Measurements from ENCODE around the gene SLC25A14. TPM values are rescaled to one million over a fixed set of nuclear protein-coding genes. Genes with fewer than 3 reads are reported as not detected.

Gene SLC25A14
- total RNA-seq, 6 donors from 2014 or later = 7.6 to 16.1 (median 8.3) TPM

- no peak for TF ChIP-seq EP300 (IDR thresholded peaks at IDR 0.05)
- no peak for TF ChIP-seq POLR2AphosphoS5 (IDR thresholded peaks at IDR 0.05)
- TF ChIP-seq, protein P1, sequence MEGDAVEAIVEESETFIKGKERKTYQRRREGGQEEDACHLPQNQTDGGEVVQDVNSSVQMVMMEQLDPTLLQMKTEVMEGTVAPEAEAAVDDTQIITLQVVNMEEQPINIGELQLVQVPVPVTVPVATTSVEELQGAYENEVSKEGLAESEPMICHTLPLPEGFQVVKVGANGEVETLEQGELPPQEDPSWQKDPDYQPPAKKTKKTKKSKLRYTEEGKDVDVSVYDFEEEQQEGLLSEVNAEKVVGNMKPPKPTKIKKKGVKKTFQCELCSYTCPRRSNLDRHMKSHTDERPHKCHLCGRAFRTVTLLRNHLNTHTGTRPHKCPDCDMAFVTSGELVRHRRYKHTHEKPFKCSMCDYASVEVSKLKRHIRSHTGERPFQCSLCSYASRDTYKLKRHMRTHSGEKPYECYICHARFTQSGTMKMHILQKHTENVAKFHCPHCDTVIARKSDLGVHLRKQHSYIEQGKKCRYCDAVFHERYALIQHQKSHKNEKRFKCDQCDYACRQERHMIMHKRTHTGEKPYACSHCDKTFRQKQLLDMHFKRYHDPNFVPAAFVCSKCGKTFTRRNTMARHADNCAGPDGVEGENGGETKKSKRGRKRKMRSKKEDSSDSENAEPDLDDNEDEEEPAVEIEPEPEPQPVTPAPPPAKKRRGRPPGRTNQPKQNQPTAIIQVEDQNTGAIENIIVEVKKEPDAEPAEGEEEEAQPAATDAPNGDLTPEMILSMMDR (IDR thresholded peaks at IDR 0.05) = no peak
- no peak for TF ChIP-seq POLR2A (IDR thresholded peaks at IDR 0.05)
- H3K4me1 ChIP-seq = no peaks in the 10 kb centered on the region
- no peak overlapping the region for H3K4me3 ChIP-seq
- no peaks in the 10 kb centered on the region for H3K36me3 ChIP-seq
- ATAC-seq (ENCODE audit: low FRiP score in 2 of 2) = no peak
- WGBS, 2 donors = 64 to 76% methylated on average over 5 of the region's 5 CpGs
- no peaks in the 10 kb centered on the region for H3K27me3 ChIP-seq
- no peak overlapping the region for H3K27ac ChIP-seq
- no peaks in the 10 kb centered on the region for H3K9me3 ChIP-seq
- DNase-seq = no peak
These were observed 46.7 kb downstream of the SLC25A14 start for GRCh38 chrX:130386408-130386808.

- ATAC-seq (ENCODE audit: low FRiP score in 2 of 2) = no peak
These were observed 53.8 kb downstream of the SLC25A14 start for GRCh38 chrX:130393451-130394074.

DNA sequence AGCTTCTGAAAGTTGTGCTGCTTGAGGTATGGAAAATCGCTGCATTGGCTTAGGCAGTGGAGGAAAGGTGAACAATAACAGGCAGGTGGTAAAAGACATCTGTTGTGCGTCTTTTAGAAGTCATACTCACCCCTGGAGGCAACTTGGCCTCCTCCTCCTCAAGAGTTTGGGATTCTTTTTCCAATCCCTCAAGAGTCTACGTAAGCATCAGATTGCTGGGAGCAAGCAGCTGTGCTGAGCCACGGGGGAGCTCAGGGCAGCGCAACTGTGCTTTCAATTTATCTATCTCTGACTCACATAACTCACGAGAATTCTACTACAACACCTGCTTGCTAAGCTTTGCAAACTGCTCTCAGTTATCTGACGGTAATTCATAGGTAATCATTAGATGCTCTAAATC is 55.6 kb downstream of the SLC25A14 start:
- no peaks in the 10 kb centered on the region for H3K9me3 ChIP-seq
- no peaks in the 10 kb centered on the region for H3K27me3 ChIP-seq
- H3K36me3 ChIP-seq = no peaks in the 10 kb centered on the region
- no peaks in the 10 kb centered on the region for H3K4me1 ChIP-seq
- no peak overlapping the region for H3K27ac ChIP-seq
- ATAC-seq (ENCODE audit: low FRiP score in 2 of 2) (no peak), DNase-seq (no peak)
- WGBS, 2 donors = 59 to 74% methylated on average over 6 to 7 of the region's 7 CpGs
- TF ChIP-seq, protein P1 (IDR thresholded peaks at IDR 0.05) = no peak
- no peak for TF ChIP-seq POLR2A (IDR thresholded peaks at IDR 0.05)
- no peak for TF ChIP-seq POLR2AphosphoS5 (IDR thresholded peaks at IDR 0.05)
- TF ChIP-seq EP300 (IDR thresholded peaks at IDR 0.05) = no peak
- no peak overlapping the region for H3K4me3 ChIP-seq

More at GRCh38 chrX:130393451-130394074, 53.8 kb downstream of the SLC25A14 start:
- Histone ChIP-seq H3K36me3 (no peaks in the 10 kb centered on the region), H3K4me3 (no peak overlapping the region), H3K4me1 (no peaks in the 10 kb centered on the region), H3K27me3 (no peaks in the 10 kb centered on the region), H3K27ac (no peak overlapping the region), H3K9me3 (no peaks in the 10 kb centered on the region)
- no peak for TF ChIP-seq POLR2A (IDR thresholded peaks at IDR 0.05)
- TF ChIP-seq, protein P1 (IDR thresholded peaks at IDR 0.05) = peak in 4 of 6 experiments; percentile 18 to 41 (median 30)
- no peak for DNase-seq
- WGBS, 2 donors = 44 to 82% methylated on average over 2 to 5 of the region's 5 CpGs

DNA sequence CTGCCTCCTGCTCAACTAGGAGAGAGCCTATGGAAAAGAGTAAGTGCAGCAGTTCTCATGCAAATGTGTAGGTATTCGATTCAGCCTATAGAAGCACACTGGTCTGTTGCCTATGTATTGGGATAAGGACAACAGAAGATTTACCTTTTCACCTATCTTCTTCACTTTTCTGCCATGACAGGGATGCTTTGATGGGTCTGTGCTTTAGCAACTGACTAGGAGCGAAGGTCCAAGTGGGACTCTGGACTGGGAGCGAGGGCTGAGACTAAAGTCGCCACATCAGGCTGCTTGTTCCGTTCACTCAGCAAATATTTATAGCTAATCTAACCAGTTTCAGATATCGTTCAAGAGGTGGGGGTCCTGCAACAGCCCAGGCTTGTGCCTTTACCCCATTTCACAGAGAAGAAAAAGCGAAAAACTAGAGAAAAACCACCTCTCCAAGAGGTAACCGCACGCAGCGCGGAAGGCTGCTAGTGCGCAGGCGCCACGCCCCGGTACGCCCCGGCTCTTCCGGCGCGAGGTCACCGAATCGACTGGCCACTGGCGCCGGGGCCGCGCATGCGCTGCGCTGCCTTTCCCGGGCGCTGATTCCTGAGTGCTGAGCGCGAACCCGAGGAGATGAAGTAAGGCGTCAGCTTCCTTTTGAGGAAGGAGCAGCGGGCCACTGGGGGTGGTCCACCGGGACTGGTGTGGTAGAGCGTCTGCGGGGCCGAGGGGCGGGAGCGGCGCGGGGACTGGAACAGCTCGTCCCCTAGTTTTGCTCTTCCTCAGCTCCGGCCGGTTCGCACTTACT is 61.9 kb downstream of the SLC25A14 start, which contains the start of gene RBMX2:
Gene RBMX2 (plus strand): TSS at position 573 of the 793 bp plus-strand sequence. CDS start 46 bp downstream, at position 619.
- H3K36me3 ChIP-seq = peaks cover 0 to 15% (median 0%) of the 10 kb centered on the region in 4 donors
- no peaks in the 10 kb centered on the region for H3K27me3 ChIP-seq
- peak within 1 kb of the TSS; percentile 1 to 72 (median 59) for H3K4me3 ChIP-seq
- peak; percentile 75 to 95 for DNase-seq
- no peaks in the 10 kb centered on the region for H3K9me3 ChIP-seq
- peak; percentile 86 to 99 for ATAC-seq (ENCODE audit: low FRiP score in 2 of 2)
- 0 to 41% methylated on average over 5 to 46 of the region's 47 CpGs for WGBS, 2 donors
- H3K27ac ChIP-seq = peak within 1 kb of the TSS; percentile 69 to 84 (median 80)
- H3K4me1 ChIP-seq = peaks cover 0 to 20% (median 0%) of the 10 kb centered on the region in 4 donors
- TF ChIP-seq EP300 (IDR thresholded peaks at IDR 0.05) (no peak), POLR2A (IDR thresholded peaks at IDR 0.05) (peak in 2 of 4 donors; percentile 69 to 73), POLR2AphosphoS5 (IDR thresholded peaks at IDR 0.05) (peak; percentile 41 to 63)
- TF ChIP-seq, protein P1 (IDR thresholded peaks at IDR 0.05) = no peak
